CD4-positive, alpha-beta T cell treated with Interleukin-4 for 1 hour (primary cell): ENCODE results near the gene TMEM91.

Source experiments
- DNase-seq, 2 donors: peaks; one replicate each; pipeline ENCODE4 v3.0.0-alpha.2; 2020 to 2022

Gene TMEM91

DNA sequence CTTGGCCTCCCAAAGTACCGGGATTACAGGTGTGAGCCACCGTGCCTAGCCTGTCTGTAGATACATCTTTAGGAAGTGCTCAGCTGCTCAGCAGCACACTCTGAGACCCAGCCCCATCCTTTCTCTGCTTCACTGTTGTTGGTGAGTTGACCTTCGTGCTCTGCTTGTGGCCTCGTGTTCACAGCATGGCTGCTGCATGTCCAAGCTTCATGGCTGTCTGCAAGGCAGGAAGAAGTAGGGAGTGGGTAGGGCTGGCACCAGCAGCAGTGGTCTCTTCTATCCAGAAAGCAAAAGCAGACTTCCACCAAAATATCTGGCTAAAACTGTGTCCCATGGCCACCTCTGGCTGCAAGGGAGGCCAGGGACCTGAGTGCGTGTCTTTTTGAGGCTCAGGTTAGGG is 36.6 kb downstream of the TMEM91 start:
- no peak for DNase-seq

- no peak for DNase-seq
Observed at GRCh38 chr19:41413947-41414346, 37.6 kb downstream of the TMEM91 start.

DNA sequence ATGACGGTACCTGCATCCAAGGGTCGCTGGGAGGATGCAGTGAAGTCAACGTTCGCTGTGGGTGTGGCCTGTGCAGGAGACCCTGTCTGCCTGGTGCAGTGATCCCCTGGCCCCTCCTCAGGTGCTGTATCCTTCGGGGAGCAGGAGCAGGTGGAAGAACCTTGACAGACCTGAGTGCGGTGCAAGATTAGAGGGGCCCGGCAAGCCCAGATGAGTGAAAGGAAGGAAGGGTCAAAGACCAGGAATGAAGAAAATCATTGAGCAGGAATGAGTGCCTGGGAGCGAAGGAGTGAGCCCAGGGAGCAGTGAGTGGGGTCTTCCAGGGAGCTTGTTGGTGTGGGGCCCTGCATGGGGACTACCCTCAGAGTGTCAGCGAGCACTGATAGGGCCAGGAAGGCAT is 38.1 kb downstream of the TMEM91 start:
- DNase-seq, result no peak

DNA sequence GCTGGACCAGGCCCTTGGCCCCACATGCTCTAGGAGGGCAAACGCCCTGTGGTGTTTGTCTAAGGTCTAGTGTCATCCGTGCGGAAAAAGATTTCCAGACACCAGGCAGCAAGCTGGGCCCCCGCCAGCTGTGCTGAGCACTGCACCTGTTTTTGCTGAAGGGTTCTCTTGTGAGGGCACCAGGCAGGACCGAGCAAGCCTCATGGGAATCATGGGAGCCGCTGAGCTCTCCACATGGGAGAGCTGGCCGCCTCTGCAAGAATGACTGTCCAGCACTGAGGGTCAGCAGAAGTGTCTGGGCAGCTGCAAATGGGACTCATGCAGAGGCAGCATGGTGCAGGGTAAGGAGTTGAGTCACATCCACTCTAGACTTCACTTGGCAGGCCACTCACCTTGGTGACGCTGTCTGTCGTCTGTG is 38.8 kb downstream of the TMEM91 start:
- no peak for DNase-seq

DNA sequence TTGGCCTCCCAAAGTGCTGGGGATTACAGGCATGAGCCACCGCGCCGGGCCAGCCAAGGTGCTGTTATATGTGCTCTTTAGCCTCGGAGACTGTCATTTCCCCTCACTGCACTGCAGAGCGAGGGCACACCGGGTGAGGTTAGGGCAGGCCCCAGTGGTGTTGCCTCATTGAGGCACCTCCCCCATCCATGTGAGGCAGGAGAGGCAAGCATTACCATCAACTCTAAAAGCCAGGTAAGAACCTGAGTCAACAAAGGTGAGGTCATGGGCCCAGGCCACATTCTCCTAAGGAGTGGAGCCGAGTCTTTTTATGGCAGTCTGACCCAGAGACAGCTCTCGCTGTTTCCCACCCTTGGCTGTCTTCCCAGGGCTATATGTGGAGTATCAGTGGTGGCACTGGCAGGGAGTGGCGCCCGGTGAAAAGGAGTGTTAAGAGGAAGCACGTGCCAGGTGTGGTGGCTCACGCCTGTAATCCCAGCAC is 39.9 kb downstream of the TMEM91 start:
- no peak for DNase-seq

DNA sequence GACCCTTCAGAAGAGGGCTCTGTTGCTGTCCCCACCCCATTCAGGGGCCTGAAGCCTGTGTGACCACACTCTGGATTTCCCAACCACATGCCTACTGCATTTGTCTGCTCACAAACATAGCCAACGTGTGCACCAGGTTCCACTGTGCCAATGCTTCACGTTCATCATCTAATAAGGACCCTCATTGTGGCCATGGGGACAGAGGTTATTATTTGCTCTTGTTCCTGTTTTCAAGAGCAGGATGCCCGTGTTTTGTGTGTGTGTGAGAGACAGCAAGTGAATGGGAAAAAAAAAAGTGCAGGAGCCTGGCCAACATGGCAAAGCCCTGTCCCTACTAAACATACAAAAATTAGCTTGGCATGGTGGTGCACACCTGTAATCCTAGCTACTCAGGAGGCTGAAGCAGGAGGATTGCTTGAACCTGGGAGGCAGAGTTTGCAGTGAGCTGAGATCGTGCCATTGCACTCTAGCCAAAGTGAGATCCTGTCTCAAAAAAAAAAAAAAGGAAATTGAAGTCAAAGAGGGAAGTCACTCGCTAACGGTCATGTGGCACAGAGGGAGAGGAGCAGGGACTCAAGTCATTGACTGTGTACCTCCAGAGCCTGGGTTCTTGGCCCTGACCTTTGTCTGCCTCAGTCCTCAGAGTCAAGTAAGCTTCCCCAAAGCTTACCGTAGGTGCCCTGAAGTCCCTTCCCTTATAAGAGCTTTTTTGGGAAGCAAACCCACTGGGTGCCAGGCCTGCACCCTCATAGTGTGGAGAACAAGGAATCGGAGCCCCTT is 44.0 kb downstream of the TMEM91 start:
- peak in 1 of 2 donors; percentile 39 for DNase-seq

DNA sequence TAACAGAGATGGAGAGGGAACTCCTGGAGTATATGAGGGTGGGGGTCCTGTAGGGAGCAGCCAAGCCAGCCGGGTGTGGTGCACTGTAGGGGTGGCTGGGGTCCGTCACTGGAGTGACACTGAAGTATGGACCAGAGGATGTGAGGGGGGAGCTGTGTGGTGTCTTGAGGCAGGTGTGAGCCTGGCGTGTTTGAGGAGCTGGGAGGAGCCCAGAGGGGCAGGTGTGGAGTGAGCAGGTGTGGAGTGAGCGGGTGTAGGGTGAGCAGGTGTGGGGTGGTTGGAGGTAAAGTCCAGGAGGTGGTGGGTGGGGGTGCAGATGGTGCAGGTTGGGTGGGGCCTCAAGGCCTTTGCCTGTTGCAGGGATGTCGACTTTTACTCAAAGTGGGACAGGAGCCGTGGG is 45.0 kb downstream of the TMEM91 start:
- no peak for DNase-seq

GRCh38 chr19:41421973-41422372 is 45.6 kb downstream of the TMEM91 start:
- DNase-seq, result no peak

GRCh38 chr19:41422456-41422855 is 46.1 kb downstream of the TMEM91 start:
- no peak for DNase-seq

DNA sequence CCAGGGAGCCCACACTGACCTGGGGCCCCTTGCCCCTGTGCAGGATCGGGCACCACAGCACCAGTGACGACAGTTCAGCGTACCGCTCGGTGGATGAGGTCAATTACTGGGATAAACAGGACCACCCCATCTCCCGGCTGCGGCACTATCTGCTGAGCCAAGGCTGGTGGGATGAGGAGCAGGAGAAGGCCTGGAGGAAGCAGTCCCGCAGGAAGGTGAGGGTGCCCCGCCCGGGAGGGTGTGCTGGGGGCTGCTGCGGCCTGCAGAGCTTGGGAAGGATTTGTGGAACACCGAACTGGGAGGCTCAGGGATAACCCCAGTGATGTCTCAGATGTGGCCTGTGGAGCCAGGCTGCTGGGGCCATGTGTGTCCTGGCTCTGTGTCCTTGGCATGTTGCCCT is 46.6 kb downstream of the TMEM91 start:
- DNase-seq, result no peak

DNA sequence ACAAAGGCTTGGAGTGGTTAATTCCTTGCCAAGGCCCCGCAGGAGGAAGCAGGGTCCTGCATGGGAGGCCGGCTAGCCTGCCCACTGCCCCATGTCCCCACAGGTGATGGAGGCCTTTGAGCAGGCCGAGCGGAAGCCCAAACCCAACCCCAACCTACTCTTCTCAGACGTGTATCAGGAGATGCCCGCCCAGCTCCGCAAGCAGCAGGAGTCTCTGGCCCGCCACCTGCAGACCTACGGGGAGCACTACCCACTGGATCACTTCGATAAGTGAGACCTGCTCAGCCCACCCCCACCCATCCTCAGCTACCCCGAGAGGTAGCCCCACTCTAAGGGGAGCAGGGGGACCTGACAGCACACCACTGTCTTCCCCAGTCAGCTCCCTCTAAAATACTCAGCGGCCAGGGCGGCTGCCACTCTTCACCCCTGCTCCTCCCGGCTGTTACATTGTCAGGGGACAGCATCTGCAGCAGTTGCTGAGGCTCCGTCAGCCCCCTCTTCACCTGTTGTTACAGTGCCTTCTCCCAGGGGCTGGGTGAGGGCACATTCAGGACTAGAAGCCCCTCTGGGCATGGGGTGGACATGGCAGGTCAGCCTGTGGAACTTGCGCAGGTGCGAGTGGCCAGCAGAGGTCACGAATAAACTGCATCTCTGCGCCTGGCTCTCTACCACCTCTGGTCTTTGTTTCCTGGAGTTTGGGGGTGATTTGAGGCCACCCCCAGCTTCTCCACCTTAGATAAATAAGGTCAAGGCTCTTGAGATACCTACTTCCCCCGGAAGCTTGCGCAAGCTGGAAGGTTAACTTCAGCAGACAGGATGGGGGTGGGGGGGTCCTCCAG is 48.2 kb downstream of the TMEM91 start:
- peak in 1 of 2 donors; percentile 15 for DNase-seq

DNA sequence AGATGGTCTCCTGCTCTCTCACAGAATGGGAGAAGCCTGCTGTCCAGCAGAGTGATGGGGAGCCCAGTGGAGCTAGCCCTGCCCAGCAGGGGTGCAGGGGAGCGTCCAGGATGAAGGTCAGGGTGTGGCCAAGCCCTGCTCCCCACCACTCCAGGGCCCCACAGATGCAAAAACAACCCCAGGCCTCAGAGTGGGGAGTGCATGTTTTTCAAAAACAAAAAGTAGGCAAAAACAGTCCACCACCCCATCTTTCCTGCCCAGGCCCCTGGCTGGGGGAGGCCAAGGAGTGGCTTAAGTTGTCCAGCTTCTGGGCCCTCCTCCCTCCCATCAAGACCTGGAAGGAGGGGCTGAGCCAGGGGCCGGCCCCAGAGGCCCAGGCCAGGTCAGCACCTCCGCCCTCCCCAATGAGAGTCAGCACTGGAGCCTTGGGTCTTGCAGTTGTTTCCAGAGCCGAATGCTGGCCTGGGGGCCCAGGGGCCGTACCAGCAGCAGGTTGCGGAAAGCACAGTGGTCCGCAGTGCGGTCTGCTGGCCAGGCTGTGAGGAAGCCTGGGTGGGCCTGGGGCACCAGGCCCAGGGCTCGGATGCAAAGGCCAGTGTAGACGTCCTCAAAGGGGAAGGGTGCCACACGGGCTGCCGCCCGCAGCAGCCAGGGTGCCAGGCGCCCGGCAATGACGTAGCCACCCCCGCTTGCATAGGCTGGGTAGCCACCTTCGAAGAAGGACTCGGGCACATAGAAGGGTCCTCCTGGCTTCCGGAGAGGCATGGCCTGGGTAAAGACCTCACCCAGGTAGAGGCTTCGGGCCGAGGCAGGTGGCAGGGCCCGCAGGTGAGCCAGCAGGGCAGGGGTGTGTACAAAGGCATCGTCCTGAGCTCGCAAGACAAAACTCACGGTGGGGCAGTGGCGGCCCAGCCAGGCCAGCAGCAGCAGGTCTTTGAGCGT is 49.1 kb downstream of the TMEM91 start:
- no peak for DNase-seq

DNA sequence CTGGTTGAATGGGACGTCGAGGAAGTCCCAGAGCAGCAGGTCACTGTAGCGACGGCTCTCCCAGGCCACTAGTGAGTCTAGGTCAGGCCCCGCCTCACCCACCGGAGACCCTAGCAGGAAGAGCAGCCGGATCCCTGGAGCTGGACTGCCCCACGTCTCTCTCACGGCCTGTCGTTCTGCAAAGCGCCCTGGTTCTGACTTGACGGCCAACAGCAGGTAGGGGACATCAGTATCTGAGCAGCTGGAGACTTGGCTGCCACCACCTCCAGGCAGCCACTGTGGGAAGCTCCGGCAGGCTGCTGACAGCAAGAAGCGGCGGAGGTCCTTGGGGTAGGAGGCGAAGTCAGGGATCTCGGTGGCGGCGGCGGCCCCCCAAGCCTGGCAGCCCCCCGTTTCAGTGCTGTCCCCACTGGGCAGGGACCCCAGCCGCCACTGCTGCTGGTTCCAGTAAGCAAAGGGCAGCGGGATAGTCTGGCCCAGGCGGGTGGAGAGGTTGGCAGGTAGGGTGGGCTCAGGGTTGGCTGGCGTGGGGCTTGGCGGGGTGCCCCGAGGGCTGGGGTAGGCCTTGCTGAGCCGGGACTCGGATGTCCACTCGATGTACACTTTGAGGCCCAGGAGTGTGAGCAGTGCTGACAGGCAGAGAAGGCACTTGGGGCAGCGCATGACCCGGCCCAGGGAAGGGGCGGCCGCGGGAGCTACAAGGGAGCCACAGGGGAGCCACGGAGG is 49.9 kb downstream of the TMEM91 start:
- no peak for DNase-seq

- peak; percentile 40 to 46 for DNase-seq
Observed at GRCh38 chr19:41426952-41427646, 50.8 kb downstream of the TMEM91 start, which contains the start of gene B3GNT8. Gene B3GNT8 (minus strand): TSS chr19:41427374. CDS start chr19:41426778, 596 bp downstream.

- peak; percentile 54 to 70 for DNase-seq
Observed at GRCh38 chr19:41427647-41428480, 51.5 kb downstream of the TMEM91 start.

- no peak for DNase-seq
Observed at GRCh38 chr19:41428481-41428859, 52.1 kb downstream of the TMEM91 start.

GRCh38 chr19:41430922-41431321 is 54.6 kb downstream of the TMEM91 start:
- DNase-seq, result no peak

DNA sequence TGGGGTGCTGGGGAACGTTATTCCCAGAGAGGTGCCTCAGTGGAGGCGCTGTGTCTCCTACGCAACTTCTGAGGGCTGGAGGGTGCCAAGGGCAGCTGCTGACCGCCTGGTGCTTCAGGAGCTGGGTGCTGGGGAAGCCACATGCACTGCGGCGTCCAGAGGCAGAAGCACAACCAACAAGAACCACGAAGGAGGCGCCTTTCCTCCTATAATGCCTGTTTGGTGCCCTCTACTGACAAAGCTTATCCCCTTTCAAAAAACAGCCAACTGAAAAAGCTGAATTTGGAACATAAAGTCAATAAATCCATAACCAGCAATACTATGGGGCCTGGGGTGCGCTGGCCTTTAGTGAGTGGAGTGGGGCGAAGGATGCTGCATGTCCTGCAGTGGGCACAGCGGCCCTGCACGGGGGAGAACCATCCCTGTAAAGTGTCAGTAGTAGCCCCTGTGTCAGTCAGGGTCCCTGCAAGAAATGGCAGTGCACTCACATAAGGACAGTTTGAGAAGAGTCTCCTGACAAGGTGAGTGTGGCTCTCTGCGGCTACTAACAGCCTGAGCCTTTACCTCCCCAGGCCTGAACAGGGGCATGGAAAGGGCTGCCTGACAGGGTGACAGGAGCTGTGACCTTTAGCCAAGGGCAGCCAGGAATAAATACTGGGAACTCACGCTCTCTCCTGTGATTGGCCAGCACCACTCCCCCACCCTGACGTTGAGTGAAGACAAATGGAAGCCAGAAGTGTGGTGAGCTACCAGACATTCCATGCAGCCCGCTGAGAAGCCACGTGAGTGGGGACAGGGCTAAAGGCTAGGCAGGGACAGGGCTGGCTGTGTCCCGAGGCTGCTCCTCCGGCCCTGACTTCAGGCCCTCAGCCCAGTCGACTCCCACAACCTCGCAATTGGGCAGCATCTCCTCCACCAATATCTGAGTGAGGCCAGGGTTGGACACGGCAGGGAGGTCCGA is 55.4 kb downstream of the TMEM91 start:
- peak; percentile 28 to 34 for DNase-seq

- no peak for DNase-seq
Observed at GRCh38 chr19:41433171-41433570, 56.8 kb downstream of the TMEM91 start.
